Adrenal gland (tissue), 5 donors: ENCODE measurements around the gene PRDM16.

Experiments
- POLR2A ChIP-seq, 2 donors: fragments of 450-650 bp; IDR thresholded peaks; one replicate each; pipeline ENCODE4 v1.6.1; 2017; ENCODE audit warnings: antibody characterized with exemption in 2 of 2, mild to moderate bottlenecking in 2 of 2, moderate library complexity in 1 of 2
- TF ChIP-seq, protein P1 (sequence below), 6 experiments: fragments of 450-650 bp in 4 of 6; fragments of 200-600 bp in 2 of 6; sonication (generic) in 1 of 6; IDR thresholded peaks; 1 replicate in 5 of 6; 2 replicates in 1 of 6; pipeline versions ENCODE4 v1.5.1 to v1.8.0; 2016 to 2021; ENCODE audit warnings: antibody characterized with exemption in 6 of 6, mild to moderate bottlenecking in 2 of 6, moderate library complexity in 1 of 6
- donor health status: DM: no; HTN: no; CAD: no.

DNA sequence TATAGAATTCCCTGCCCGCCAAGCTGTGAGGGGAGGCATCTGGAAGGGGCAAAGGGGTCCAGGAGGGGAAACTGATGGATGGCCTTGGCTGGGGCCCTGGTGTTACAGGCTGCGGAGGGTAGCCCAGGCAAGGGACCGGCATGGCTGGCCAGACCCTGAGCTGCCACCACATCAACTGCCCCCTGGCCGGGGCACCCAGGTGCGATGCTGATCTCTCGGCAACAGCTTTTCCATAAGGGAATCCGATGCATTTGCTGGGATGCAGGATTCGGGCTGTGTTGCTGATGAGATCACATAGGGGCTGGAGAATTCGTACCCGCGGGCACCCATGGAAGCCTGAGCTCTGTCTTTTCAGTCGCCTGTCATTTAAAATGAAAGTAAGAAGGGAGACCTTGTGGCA, 73.7 kb downstream of the PRDM16 start:
- no peak for TF ChIP-seq POLR2A (IDR thresholded peaks at IDR 0.05)
- TF ChIP-seq, protein P1, sequence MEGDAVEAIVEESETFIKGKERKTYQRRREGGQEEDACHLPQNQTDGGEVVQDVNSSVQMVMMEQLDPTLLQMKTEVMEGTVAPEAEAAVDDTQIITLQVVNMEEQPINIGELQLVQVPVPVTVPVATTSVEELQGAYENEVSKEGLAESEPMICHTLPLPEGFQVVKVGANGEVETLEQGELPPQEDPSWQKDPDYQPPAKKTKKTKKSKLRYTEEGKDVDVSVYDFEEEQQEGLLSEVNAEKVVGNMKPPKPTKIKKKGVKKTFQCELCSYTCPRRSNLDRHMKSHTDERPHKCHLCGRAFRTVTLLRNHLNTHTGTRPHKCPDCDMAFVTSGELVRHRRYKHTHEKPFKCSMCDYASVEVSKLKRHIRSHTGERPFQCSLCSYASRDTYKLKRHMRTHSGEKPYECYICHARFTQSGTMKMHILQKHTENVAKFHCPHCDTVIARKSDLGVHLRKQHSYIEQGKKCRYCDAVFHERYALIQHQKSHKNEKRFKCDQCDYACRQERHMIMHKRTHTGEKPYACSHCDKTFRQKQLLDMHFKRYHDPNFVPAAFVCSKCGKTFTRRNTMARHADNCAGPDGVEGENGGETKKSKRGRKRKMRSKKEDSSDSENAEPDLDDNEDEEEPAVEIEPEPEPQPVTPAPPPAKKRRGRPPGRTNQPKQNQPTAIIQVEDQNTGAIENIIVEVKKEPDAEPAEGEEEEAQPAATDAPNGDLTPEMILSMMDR (IDR thresholded peaks at IDR 0.05), result no peak
